LNCaP clone FGC (cell line): ENCODE results near the gene CXXC5.
"Not testable (repeated sequence)": the region's sequence is repeated elsewhere in the genome, so short reads cannot be mapped to it uniquely, and the experiment has no call there.

Source experiments
- DNase-seq: peaks from one replicate; pipeline ENCODE4 v3.0.0-alpha.2; 2011; ENCODE audit warnings: low read depth
- H3K4me3 ChIP-seq: 2 replicates; pipeline ENCODE4 v1.5.1; 2011; ENCODE audit warnings: mild to moderate bottlenecking, low read depth, low read length, control low read depth
- TF ChIP-seq, protein P1 (sequence below): IDR thresholded peaks from 2 replicates; pipeline ENCODE4 v1.5.1; 2012; ENCODE audit warnings: mild to moderate bottlenecking; ENCODE audit not compliant: control insufficient read depth, insufficient read depth; ENCODE audit errors: extremely low read depth

Gene CXXC5

DNA sequence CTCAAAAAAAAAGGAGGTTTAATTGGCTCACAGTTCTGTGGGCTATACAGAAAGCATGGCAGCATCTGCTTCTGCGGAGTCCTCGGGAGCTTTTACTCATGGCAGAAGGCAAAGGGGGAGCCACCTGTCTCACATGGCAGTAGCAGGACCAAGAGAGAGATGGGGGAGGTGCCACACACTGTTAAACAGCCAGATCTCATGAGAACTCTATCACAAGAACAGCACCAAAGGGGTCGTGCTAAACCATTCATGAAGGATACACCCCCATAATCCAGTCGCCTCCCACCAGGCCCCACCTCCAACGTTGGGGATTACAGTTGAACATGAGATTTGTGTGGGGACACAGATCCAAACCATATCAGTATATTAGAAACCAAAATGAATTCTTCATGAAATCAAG lies 28.3 kb upstream of the CXXC5 start:
- DNase-seq = no peak
- no peak overlapping the region for H3K4me3 ChIP-seq
- TF ChIP-seq, protein P1, sequence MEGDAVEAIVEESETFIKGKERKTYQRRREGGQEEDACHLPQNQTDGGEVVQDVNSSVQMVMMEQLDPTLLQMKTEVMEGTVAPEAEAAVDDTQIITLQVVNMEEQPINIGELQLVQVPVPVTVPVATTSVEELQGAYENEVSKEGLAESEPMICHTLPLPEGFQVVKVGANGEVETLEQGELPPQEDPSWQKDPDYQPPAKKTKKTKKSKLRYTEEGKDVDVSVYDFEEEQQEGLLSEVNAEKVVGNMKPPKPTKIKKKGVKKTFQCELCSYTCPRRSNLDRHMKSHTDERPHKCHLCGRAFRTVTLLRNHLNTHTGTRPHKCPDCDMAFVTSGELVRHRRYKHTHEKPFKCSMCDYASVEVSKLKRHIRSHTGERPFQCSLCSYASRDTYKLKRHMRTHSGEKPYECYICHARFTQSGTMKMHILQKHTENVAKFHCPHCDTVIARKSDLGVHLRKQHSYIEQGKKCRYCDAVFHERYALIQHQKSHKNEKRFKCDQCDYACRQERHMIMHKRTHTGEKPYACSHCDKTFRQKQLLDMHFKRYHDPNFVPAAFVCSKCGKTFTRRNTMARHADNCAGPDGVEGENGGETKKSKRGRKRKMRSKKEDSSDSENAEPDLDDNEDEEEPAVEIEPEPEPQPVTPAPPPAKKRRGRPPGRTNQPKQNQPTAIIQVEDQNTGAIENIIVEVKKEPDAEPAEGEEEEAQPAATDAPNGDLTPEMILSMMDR = no peak

DNA sequence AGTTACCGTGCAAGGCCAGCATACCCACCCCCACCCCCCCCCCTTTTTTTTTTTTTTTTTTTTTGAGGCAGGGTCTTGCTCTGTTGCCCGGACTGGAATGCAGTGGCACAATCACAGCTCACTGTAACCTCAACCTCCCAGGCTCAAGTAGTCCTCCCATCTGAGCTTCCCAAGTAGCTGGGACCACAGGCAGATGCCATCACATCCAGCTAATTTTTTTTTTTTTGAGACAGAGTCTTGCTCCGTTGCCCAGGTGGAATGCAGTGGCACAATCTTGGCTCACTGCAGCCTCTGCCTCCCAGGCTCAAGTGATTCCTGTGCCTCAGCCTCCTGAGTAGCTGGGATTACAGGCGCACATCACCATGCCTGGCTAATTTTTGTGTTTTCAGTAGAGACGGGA lies 22.8 kb upstream of the CXXC5 start:
- DNase-seq, H3K4me3 ChIP-seq: not testable (repeated sequence)

DNA sequence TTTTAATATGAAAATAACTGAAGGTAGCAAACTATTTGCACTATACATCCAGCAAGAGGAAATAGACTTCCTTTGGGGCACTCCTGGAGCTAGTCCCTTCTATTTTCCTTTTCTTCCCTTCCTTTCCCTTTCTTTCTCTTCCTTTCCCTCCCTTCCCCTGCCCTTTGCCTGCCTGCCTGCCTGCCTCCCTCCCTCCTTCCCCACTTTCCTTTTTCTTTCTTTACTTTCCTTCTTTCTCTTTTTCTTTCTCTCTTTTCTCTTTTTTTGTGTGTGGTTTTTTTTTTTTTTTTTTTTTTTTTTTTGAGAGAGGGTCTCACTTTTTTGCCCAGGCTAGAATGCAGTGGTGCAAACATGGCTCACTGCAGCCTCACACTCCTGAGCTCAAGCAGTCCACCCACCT lies 17.3 kb upstream of the CXXC5 start:
- TF ChIP-seq, protein P1 = no peak
- no peak for DNase-seq
- no peak overlapping the region for H3K4me3 ChIP-seq

GRCh38 chr5:139631520-139632165 lies 16.5 kb upstream of the CXXC5 start:
- DNase-seq = no peak
- TF ChIP-seq, protein P1 = no peak
- H3K4me3 ChIP-seq = no peak overlapping the region

GRCh38 chr5:139633295-139634027 lies 14.7 kb upstream of the CXXC5 start:
- H3K4me3 ChIP-seq = no peak overlapping the region
- DNase-seq = no peak
- TF ChIP-seq, protein P1 = peak; percentile 98

GRCh38 chr5:139634028-139634325 lies 14.2 kb upstream of the CXXC5 start:
- TF ChIP-seq, protein P1 = no peak
- H3K4me3 ChIP-seq = no peak overlapping the region

GRCh38 chr5:139634541-139634940 lies 13.6 kb upstream of the CXXC5 start:
- no peak overlapping the region for H3K4me3 ChIP-seq
- DNase-seq = no peak
- TF ChIP-seq, protein P1 = no peak

More at GRCh38 chr5:139634028-139634325, 14.2 kb upstream of the CXXC5 start:
- no peak for DNase-seq
